Middle frontal gyrus (tissue), 1 donor: ENCODE data around the gene SGPP1.
"Not testable (repeated sequence)": the region's sequence is repeated elsewhere in the genome, so short reads cannot be mapped to it uniquely, and the experiment has no call there.

Experiments used
- DNase-seq: peaks from one replicate; pipeline ENCODE4 v3.0.0-alpha.2; 2015; ENCODE audit warnings: low spot score; ENCODE audit errors: extremely low spot score

The SGPP1 gene

GRCh38 chr14:63726499-63726898 is 1.4 kb downstream of the SGPP1 start:
- no peak for DNase-seq

DNA sequence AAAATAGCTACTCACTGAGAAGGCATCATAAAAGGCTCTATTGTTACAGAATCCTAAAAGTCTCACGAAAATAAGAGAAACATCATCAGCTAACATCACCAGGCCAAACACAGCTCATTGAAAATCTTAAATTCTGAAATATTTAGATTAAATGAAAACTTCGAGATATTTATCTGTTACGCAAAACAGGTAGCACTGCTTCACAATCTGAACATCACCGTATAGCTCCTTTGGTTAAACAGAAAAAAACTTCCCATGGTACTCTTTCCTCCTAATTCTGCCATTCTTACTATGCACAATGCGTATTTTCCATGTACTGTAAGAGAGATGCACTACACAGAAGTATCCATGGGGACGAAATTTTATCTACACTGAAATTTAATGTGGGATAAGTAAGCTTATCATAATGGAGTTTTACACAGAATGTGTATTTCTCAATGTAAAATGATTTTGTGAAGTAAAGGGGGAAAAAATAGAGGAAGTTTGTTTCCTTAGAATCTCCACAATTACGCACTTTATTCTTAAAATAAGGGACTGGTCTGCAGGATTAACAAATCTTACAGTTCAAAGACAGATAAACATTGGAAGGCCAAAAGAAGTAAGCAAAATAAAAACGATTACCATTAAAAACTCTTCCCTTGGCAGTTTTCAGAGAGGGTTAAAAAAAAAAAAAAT is 1.9 kb downstream of the SGPP1 start:
- no peak for DNase-seq

GRCh38 chr14:63717702-63718101 is 10.2 kb downstream of the SGPP1 start:
- DNase-seq: no peak

- DNase-seq: no peak
These were observed 12.5 kb downstream of the SGPP1 start for GRCh38 chr14:63715360-63715759.

- no peak for DNase-seq
These were observed 14.1 kb downstream of the SGPP1 start for GRCh38 chr14:63713764-63714163.

GRCh38 chr14:63713058-63713457 is 14.8 kb downstream of the SGPP1 start:
- DNase-seq: no peak

DNA sequence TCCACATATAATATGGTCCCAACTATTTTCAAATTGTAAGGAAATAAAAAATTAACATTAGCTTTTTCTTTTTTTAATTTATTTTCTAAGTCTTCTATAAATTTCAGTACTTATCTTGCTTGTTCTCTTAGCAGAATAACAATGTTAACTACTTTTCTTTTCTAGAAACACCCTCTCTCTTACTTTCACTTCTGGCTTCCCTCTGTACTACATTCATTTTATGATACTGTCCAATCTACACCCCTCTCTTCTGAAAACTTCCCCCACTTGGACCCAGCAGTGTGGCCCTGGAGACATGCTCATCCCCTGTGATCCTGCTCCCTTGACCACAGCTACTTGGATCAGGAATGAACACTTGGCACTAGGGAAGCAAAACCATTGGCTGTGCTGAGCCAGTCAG is 15.7 kb downstream of the SGPP1 start:
- DNase-seq: no peak

- DNase-seq: no peak
These were observed 17.4 kb downstream of the SGPP1 start for GRCh38 chr14:63710497-63710896.

GRCh38 chr14:63709589-63709988 is 18.3 kb downstream of the SGPP1 start:
- no peak for DNase-seq

DNA sequence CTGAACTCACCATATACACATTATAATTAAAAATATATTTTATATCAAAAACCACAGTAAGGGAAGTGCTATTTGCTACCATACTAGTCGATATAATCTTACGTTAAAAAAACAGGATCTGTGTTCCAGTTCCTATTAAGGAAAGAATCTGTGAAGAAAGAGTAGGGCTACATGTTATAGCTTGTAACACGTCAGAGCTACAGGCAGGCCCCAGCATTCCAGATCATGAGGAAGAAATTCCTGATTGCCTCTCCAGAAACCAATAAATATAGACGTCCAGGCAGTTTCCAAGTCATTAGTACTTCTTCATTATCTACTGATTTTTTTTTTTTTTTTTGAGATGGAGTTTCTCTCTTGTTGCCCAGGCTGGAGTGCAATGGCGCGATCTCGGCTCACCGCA is 20.6 kb downstream of the SGPP1 start:
- DNase-seq: no peak

- no peak for DNase-seq
These were observed 22.2 kb downstream of the SGPP1 start for GRCh38 chr14:63705561-63706070.

- not testable (repeated sequence) for DNase-seq
These were observed 25.3 kb downstream of the SGPP1 start for GRCh38 chr14:63702530-63702929.

DNA sequence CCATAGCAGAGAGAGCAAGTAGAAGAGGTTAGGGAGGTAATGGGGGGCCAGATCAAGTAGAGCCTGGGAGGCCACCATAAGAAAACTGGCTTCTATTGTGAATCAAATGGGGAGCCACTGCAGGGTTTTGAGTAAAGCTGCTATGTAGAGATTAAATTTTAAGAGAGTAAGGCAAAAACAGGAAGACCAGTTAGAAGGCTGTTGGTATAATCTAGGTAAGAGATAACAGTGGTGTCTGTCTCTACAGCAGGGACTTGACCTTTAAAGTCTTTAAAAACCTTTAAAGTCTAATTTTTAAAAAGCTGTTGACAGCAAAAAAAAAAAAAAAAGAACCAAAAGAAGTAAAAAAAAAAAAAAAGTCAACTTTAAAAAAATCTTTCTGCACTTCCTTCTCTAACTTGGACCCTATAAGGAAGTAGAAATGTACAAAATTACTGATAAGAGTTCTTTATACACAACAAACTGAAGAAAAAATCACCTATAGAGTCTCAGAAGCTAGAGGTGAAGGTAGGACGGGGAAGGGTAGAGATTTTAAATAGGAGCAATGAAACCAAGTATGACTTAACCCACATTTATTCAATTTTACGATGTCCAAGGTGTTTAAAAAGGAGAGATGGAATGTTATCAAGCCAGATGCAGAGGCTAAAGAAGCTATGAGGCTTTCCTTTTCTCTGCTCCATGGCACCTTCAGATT is 26.1 kb downstream of the SGPP1 start:
- no peak for DNase-seq

DNA sequence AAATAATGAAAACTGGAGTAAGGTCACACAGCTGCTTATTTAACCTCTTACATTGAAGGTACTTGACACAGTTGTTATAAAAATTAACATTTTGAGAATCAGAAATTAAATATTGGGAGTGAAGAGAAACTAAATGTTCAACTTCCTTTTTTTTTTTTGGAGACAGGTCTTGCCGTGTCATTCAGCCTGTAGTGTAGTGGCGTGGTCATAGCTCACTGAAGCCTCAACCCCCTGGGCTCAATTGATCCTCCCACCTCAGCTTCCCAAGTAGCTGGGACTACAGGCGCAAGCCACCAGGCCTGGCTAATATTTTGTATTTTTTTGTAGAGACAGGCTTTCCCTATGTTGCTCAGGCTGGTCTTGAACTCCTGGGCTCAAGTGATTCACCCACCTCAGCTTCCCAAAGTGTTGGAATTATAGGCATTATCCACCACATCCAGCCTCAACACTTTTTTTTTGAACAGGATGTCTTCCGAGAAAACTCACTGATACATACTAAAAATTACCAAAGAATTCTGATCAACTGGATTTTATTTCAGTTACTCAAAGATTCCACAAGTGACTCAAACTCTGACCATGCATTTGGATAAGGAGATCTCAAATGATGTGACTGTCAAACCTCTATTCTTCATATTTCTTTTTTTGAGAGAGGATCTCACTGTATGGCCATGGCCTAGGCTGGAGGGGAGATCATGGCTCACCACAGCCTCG is 35.4 kb downstream of the SGPP1 start:
- DNase-seq: no peak

DNA sequence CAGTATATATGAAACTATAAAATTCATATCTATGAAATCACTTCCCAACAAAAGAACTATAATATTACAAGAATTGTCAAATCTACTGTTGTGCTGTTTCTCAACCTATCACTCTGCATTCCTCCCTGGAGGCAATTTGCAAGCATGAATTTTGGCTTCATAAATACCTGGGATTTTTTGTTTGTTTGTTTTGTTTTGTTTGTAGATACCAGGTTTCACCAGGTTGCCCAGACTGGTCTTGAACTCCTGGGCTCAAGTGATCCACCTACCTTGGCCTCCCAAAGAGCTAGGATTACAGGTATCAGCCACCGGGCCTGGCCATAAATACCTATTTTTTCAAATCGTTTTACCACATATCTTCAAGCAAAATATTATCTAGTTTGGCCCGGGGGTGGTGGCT is 38.7 kb downstream of the SGPP1 start:
- no peak for DNase-seq

DNA sequence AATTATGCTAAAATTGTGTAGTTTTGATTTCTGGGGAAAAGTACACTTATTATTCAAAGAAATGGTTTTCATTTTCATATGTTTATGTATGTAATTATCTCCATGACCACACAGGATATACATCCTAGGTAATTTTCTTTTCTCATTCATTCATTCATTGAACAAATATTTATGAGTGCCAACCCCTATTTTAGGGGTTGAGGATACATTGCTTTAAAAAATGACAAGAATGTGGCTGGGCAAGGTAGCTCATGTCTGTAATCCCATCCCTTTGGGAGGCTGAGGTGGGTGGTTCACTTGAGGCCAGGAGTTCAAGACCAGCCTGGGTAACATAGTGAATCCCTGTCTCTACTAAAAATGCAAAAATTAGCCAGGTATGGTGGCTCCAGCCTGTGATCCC is 40.9 kb downstream of the SGPP1 start:
- DNase-seq: no peak

DNA sequence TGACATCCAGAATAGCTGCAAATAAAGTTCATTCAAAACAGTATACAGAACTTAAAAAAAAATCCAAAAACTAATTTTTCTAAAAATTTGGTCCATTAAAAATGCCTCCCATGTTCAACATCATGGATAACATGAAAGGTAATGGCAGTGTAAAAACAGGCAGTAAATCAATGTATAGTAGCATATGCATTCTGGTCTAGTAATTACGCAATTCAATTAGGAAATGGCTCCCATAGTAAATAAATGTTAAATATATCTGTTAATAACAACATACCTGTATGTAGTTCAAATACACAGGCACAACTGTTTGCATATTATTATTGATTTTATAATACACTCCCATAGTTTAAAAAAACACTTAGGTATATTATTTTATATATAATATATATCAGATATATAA is 42.5 kb downstream of the SGPP1 start:
- no peak for DNase-seq

GRCh38 chr14:63682727-63683593 is 44.9 kb downstream of the SGPP1 start:
- no peak for DNase-seq

GRCh38 chr14:63678536-63678935 is 49.3 kb downstream of the SGPP1 start:
- DNase-seq: no peak

DNA sequence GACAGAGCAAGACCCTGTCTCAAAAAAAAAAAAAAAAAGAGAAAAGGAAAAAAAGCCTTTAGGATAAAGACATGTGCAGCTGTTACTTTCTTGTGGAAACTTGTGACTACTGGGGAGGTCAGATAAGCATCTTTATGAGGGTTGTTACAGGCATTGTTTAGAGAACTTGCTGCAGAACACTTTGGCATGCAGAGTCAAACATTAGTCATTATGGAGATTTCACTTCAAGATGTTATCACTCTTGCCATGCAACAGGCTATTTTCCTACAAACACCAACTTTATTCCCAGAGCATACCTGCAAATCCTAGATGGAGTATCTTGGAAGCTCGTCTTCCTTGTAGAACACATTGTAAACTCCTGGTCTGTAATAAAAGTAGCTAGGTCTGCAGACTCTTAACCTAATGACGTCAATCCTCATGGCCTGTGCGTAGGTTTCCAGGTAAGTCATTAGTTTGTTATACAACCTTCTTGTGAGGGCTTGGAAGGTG is 49.9 kb downstream of the SGPP1 start:
- no peak for DNase-seq

- no peak for DNase-seq
These were observed 51.2 kb downstream of the SGPP1 start for GRCh38 chr14:63676615-63677014.
